Fibroblast of villous mesenchyme (primary cell): ENCODE results near the gene AAK1. TPM values are rescaled to one million over a fixed set of nuclear protein-coding genes. Genes with fewer than 3 reads are reported as not detected.

Experiments used
- DNase-seq: peaks from one replicate; pipeline ENCODE4 v3.0.0-alpha.2; 2010; ENCODE audit warnings: low read depth
- H3K4me3 ChIP-seq: 2 replicates; pipeline ENCODE4 v1.5.1; 2011; ENCODE audit warnings: low read depth, mild to moderate bottlenecking, low read length
- CTCF ChIP-seq: IDR thresholded peaks from 2 replicates; pipeline ENCODE4 v1.5.1; 2012; ENCODE audit warnings: low read depth, mild to moderate bottlenecking, low read length; ENCODE audit not compliant: insufficient read depth
- total RNA-seq: library from RNA; depleted of rRNA; stranded (reverse); fragments of >200 nt; gene quantifications from 2 replicates; pipeline ENCODE4 v1.2.3, GENCODE V29; 2012

Gene AAK1
- total RNA-seq, 1 donor: 68.2 TPM

- TF ChIP-seq CTCF: no peak
- DNase-seq: no peak
- no peak overlapping the region for H3K4me3 ChIP-seq
These were observed 121.8 kb downstream of the AAK1 start for GRCh38 chr2:69521747-69522146.

- TF ChIP-seq CTCF: no peak
- H3K4me3 ChIP-seq: no peak overlapping the region
- no peak for DNase-seq
These were observed 124.7 kb downstream of the AAK1 start for GRCh38 chr2:69518841-69519240.

- no peak for TF ChIP-seq CTCF
- DNase-seq: no peak
- no peak overlapping the region for H3K4me3 ChIP-seq
These were observed 126.1 kb downstream of the AAK1 start for GRCh38 chr2:69517410-69517809.

- DNase-seq: peak; percentile 49
- no peak for TF ChIP-seq CTCF
- H3K4me3 ChIP-seq: no peak overlapping the region
These were observed 128.7 kb downstream of the AAK1 start for GRCh38 chr2:69514819-69515218.

- peak; percentile 91 for DNase-seq
- H3K4me3 ChIP-seq: no peak overlapping the region
- peak; percentile 37 for TF ChIP-seq CTCF
These were observed 129.1 kb downstream of the AAK1 start for GRCh38 chr2:69514406-69514805.

GRCh38 chr2:69512446-69512845 is 131.1 kb downstream of the AAK1 start:
- DNase-seq: no peak
- no peak for TF ChIP-seq CTCF

GRCh38 chr2:69510204-69510603 is 133.3 kb downstream of the AAK1 start:
- no peak overlapping the region for H3K4me3 ChIP-seq
- no peak for DNase-seq
- no peak for TF ChIP-seq CTCF

More at GRCh38 chr2:69512446-69512845, 131.1 kb downstream of the AAK1 start:
- no peak overlapping the region for H3K4me3 ChIP-seq
